GM13976 (cell line): ENCODE data around the gene PRUNE1.

Experiments used
- DNase-seq: peaks from one replicate; pipeline ENCODE4 v3.0.0; 2012; ENCODE audit warnings: low spot score
- in situ Hi-C: fragments of 300-500 bp; cut with MboI; formaldehyde crosslinking; loops from one replicate; pipeline ENCODE4 v1.12.0; 2022; ENCODE audit warnings: low sequenced_read_pairs, mixed read lengths, inconsistent platforms; ENCODE audit not compliant: unreplicated experiment
- TF ChIP-seq, protein P1 (sequence below): IDR thresholded peaks from 2 replicates; pipeline ENCODE4 v1.5.1; 2012; ENCODE audit warnings: borderline replicate concordance, mild to moderate bottlenecking; ENCODE audit not compliant: insufficient read depth; ENCODE audit errors: extremely low read depth, missing control alignments, control extremely low read depth

The PRUNE1 gene

DNA sequence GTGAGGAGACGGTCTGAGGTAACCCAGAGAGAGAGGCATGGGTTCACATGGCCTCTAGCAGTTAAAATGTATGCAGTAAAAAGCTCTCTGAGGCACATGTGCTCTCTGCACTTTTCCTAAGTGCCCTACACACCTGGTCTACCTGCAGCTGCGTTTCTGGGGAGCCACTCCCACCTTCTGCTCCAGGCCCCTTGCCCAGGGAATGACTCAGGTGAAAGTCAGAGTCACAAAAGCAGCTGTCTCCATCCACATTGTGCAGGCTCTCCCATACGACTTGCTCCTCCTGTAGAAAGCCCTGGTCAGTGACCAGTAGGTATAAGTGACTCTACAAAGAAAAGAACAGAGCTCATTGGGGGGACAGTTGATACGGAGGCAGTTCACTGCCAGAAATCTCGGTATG is 10.3 kb upstream of the PRUNE1 start:
- DNase-seq: no peak
- in situ Hi-C loops: no loop called here
- TF ChIP-seq, protein P1, sequence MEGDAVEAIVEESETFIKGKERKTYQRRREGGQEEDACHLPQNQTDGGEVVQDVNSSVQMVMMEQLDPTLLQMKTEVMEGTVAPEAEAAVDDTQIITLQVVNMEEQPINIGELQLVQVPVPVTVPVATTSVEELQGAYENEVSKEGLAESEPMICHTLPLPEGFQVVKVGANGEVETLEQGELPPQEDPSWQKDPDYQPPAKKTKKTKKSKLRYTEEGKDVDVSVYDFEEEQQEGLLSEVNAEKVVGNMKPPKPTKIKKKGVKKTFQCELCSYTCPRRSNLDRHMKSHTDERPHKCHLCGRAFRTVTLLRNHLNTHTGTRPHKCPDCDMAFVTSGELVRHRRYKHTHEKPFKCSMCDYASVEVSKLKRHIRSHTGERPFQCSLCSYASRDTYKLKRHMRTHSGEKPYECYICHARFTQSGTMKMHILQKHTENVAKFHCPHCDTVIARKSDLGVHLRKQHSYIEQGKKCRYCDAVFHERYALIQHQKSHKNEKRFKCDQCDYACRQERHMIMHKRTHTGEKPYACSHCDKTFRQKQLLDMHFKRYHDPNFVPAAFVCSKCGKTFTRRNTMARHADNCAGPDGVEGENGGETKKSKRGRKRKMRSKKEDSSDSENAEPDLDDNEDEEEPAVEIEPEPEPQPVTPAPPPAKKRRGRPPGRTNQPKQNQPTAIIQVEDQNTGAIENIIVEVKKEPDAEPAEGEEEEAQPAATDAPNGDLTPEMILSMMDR: no peak

- in situ Hi-C loops: no loop called here
- TF ChIP-seq, protein P1: no peak
- no peak for DNase-seq
These were observed 9.1 kb upstream of the PRUNE1 start for GRCh38 chr1:150999051-150999674.

DNA sequence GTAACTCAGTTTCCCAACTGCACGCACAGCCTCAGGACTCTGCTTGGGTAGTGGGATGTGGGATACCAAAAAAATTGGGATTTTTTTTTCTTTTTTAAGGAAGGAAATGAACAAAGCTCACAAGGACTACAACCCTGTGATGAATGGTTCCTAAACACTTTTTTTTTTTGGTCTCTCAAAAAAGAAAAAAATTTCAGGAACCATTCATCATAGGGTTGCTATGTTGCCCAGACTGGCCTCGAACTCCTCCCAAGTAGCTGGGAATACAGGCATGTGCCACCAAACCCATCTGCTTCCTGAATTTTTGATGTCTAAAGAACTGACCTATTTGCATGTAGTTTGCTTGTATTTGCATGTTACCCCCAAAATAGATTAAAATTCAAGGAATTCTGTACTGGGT is 8.3 kb upstream of the PRUNE1 start:
- in situ Hi-C loops: no loop called here
- DNase-seq: no peak
- TF ChIP-seq, protein P1: no peak

DNA sequence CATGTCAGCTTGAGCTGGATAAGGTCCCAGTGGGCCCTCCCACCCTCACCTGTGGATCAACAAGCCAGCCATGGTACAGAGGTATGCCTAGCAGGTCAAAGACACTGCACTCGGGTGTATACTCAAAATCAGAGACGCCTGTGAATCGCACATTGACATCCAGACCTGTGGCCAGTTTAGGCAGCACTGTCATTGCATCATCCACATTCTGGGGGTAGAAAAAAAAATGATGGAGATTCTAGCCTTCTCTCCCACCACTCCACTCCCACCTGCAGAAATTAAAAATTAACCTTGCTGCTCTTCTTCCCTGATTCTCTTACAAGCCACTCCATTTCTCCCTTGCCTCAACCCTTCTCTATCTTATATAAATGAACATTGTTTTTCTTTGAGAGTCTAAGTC is 7.8 kb upstream of the PRUNE1 start:
- DNase-seq: no peak
- in situ Hi-C loops: no loop called here
- TF ChIP-seq, protein P1: no peak

DNA sequence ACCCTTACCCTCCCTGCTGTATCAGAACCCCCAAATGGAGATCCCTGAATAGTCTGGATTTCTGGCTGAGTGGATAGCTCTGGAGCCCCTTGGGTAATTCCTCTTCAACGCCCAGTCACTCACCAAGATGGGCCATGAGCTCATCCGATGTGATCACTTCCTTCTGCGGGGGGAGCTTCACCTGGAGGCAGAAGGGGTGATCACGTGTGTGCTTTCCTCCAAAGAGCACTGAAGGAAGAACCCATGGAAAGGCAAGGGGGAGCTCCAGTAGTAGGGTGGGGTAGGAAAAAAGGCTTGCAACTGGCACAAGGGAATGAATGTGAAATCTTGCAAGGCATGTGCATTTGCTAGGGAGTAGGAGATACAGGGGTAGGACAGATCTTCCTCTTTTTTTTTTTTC is 6.6 kb upstream of the PRUNE1 start:
- in situ Hi-C loops: no loop called here
- DNase-seq: no peak
- TF ChIP-seq, protein P1: no peak

- in situ Hi-C loops: no loop called here
- TF ChIP-seq, protein P1: no peak
- no peak for DNase-seq
These were observed 6.2 kb upstream of the PRUNE1 start for GRCh38 chr1:151002051-151002450.
